ENCODE measurements around the gene EIF2S3B.
"Not testable (repeated sequence)": the region's sequence is repeated elsewhere in the genome, so short reads cannot be mapped to it uniquely, and the experiment has no call there.

The EIF2S3B gene

DNA sequence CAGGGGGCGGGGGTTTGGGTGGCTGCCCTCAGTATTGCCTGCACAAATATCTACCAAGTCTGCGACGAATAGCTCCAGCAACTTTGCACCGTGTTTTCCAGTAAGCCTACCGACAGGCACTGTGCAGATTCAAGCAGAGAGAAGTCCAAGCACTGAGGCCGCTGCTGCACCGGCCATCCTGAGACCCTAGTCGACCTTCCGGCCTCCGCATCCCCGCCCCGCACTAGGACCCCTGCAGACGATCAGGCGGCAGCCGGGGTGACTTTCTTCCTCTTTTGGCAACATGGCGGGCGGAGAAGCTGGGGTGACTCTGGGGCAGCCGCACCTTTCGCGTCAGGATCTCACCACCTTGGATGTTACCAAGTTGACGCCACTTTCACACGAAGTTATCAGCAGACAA, at the start of gene EIF2S3B:
EIF2S3B (plus strand) TSS at position 271 of the 400 bp plus-strand sequence; CDS start at position 284, 13 bp downstream.
- TF ChIP-seq CTCF (conservative IDR thresholded peaks at IDR 0.05; ENCODE audit: control insufficient read depth, insufficient read depth, low read depth, low read length): no peak
- DNase-seq (ENCODE audit: low read depth): no peak
- H3K4me3 ChIP-seq (ENCODE audit: control insufficient read depth, low read depth, low read length): no peak within 1 kb of the TSS

DNA sequence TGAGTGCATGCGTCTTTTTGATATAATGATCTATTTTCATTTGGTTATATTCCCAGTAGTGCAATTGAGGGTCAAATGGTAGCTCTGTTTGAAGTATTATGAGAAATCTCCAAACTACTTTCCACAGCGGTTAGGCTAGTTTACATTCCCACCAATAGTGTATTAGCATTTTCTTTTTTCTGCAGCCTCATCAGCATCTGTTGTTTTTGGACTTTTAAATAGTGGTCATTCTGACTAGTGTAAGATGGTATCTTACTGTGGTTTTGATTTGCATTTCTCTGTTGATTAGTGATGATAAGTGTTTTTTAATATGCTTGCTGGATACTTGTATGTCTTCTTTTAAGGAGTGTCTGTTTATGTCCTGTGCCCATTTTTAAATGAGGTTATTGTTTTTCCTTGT, 48.8 kb upstream of the EIF2S3B start:
- TF ChIP-seq CTCF (conservative IDR thresholded peaks at IDR 0.05; ENCODE audit: control insufficient read depth, insufficient read depth, low read depth, low read length): no peak
- H3K4me3 ChIP-seq (ENCODE audit: control insufficient read depth, low read depth, low read length): no peak overlapping the region
- DNase-seq (ENCODE audit: low read depth): no peak

DNA sequence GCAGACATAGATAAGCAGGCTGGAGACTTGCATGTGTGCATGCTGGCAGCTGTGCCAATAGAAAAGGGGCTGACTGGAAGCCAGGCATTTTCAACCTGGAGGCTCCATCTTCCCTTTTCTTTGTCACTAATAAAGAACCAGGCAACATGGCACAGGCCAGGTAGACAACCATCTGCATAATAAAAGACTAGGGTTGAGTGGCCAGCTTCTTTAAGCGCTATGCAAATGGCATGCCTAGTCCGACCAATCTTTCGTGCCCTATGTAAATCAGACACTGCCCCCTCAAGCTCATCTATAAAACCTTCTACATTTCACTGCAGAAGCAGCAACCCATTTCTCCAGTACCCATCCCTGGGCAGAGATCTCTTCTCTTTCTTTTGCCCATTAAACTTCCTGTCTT, 47.9 kb upstream of the EIF2S3B start:
- DNase-seq (ENCODE audit: low read depth): no peak
- TF ChIP-seq CTCF (conservative IDR thresholded peaks at IDR 0.05; ENCODE audit: control insufficient read depth, insufficient read depth, low read depth, low read length): no peak
- H3K4me3 ChIP-seq (ENCODE audit: control insufficient read depth, low read depth, low read length): no peak overlapping the region

DNA sequence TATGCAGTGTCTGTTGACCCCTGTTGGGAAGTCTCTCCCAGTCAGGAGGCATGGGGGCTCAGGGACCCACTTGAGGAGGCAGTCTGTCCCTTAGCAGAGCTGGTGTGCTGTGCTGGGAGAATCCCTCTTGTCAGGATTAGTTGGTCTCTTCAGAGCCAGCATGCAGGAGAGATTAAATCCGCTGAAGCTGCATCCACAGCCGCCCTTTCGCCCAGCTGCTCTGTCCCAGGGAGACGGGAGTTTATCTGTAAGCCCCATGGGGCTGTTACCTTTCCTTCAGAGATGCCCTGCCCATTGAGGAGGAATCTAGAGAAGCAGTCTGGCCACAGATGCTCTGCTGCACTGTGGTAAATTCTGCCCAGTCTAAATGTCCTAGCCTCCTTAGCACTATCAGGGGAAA, 39.4 kb upstream of the EIF2S3B start:
- TF ChIP-seq CTCF (conservative IDR thresholded peaks at IDR 0.05; ENCODE audit: control insufficient read depth, insufficient read depth, low read depth, low read length): no peak
- DNase-seq (ENCODE audit: low read depth): no peak
- H3K4me3 ChIP-seq (ENCODE audit: control insufficient read depth, low read depth, low read length): no peak overlapping the region

GRCh38 chr12:10469701-10470100, 36.0 kb upstream of the EIF2S3B start:
- H3K4me3 ChIP-seq (ENCODE audit: control insufficient read depth, low read depth, low read length): no peak overlapping the region
- TF ChIP-seq CTCF (conservative IDR thresholded peaks at IDR 0.05; ENCODE audit: control insufficient read depth, insufficient read depth, low read depth, low read length): no peak
- no peak for DNase-seq (ENCODE audit: low read depth)

GRCh38 chr12:10472808-10473207, 32.9 kb upstream of the EIF2S3B start:
- not testable (repeated sequence) for H3K4me3 ChIP-seq (ENCODE audit: control insufficient read depth, low read depth, low read length); DNase-seq (ENCODE audit: low read depth)

- not testable (repeated sequence) for H3K4me3 ChIP-seq (ENCODE audit: control insufficient read depth, low read depth, low read length); DNase-seq (ENCODE audit: low read depth)
Measured at GRCh38 chr12:10481901-10482300, 23.8 kb upstream of the EIF2S3B start.

- H3K4me3 ChIP-seq (ENCODE audit: control insufficient read depth, low read depth, low read length); DNase-seq (ENCODE audit: low read depth): not testable (repeated sequence)
Measured at GRCh38 chr12:10487328-10487727, 18.4 kb upstream of the EIF2S3B start.

GRCh38 chr12:10491766-10492165, 13.9 kb upstream of the EIF2S3B start:
- no peak overlapping the region for H3K4me3 ChIP-seq (ENCODE audit: control insufficient read depth, low read depth, low read length)
- no peak for DNase-seq (ENCODE audit: low read depth)
- no peak for TF ChIP-seq CTCF (conservative IDR thresholded peaks at IDR 0.05; ENCODE audit: control insufficient read depth, insufficient read depth, low read depth, low read length)

All from fibroblast of mammary gland (primary cell).